Epithelial cell of esophagus (primary cell): Measurements from ENCODE around the gene HOXB8.
A peak's percentile ranks its signal among the peaks of the same experiment; 100 is the strongest.

Source experiments
- DNase-seq: peaks from one replicate; pipeline ENCODE4 v3.0.0; 2010; ENCODE audit warnings: low read depth
- H3K4me3 ChIP-seq: 2 replicates; pipeline ENCODE4 v1.5.1; 2011; ENCODE audit warnings: mild to moderate bottlenecking, low read length, control low read depth
- TF ChIP-seq, protein P1 (sequence below): IDR thresholded peaks from 2 replicates; pipeline ENCODE4 v1.5.1; 2011; ENCODE audit warnings: low read depth, mild to moderate bottlenecking, low read length, control low read depth, inconsistent platforms; ENCODE audit not compliant: insufficient read depth; ENCODE audit errors: missing control alignments

HOXB8 gene

DNA sequence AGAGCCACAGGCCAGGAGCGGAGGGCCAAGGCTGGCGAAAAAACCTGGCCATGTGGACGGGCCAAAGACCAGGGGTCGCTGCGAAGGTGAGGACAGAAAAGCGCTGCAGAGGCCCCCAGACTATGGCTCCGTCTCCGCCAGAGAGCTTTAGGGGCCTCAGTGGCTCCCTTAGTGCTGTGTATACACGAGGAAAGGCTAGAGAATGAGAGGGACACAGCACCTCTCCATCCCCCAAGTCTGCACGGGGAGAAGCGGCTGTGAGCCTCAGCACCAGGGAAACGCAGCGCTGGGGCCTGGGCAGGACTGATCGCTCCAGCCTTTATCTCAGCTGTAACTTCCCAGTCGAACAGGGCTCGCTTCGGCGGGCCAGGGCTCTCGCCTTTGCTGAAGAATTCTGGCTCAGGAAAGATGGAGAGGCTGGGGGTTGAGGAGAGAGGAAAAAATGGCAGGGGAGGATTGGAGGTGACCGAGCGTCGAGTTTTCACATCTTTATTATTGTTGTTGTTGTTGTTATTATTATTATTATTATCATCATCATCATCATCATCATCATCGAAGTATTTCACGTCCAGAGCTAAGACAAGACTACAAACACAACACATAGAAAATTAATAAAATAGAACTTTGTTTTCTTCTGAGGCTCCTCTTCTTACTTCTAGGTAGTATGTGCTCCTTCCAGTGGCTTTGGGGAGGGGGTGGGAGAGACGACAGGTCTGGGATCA, 19.7 kb downstream of the HOXB8 start:
- no peak overlapping the region for H3K4me3 ChIP-seq
- no peak for DNase-seq
- TF ChIP-seq, protein P1, sequence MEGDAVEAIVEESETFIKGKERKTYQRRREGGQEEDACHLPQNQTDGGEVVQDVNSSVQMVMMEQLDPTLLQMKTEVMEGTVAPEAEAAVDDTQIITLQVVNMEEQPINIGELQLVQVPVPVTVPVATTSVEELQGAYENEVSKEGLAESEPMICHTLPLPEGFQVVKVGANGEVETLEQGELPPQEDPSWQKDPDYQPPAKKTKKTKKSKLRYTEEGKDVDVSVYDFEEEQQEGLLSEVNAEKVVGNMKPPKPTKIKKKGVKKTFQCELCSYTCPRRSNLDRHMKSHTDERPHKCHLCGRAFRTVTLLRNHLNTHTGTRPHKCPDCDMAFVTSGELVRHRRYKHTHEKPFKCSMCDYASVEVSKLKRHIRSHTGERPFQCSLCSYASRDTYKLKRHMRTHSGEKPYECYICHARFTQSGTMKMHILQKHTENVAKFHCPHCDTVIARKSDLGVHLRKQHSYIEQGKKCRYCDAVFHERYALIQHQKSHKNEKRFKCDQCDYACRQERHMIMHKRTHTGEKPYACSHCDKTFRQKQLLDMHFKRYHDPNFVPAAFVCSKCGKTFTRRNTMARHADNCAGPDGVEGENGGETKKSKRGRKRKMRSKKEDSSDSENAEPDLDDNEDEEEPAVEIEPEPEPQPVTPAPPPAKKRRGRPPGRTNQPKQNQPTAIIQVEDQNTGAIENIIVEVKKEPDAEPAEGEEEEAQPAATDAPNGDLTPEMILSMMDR, result no peak

- TF ChIP-seq, protein P1, result no peak
Measured at GRCh38 chr17:48594538-48595277, 20.4 kb downstream of the HOXB8 start.

GRCh38 chr17:48593840-48594537, 21.1 kb downstream of the HOXB8 start:
- H3K4me3 ChIP-seq, result no peak overlapping the region
- DNase-seq, result peak; percentile 68
- TF ChIP-seq, protein P1, result peak; percentile 71

More at GRCh38 chr17:48594538-48595277, 20.4 kb downstream of the HOXB8 start:
- no peak for DNase-seq
- H3K4me3 ChIP-seq, result no peak overlapping the region

DNA sequence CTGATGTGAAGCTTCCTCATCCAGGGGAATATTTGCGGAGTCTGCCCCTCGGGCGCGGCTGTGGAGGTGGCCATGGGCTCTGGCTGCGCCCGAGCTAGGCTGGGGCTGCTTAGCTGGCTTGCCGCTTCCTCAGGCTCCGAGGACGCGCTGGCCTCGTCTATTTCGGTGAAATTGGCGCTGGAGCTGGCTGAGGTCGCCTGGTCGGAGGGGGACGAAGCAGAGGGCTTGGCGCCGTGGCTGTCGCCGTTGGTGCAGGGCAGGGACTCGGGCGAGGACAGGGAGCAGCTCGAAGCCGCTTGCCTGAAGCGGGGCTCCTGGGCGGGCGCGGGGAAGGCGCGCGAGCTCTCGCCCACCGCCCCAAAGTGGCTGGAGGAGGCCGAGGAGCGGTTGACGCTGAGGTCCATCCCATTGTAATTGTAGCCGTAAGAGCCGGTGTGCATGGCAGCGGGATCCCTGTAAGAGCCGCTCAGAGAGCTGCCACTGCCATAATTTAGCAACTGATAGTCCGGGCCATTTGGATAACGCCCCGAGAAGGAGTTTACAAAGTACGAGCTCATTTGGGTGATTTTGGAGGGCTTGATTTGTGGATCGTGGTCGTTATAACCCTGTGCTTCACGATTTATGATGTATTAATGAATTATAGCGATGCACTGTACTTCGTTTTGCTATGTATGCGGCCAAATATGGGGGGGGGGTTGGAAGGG, 21.8 kb downstream of the HOXB8 start, which contains the start of gene HOXB5:
TSS of gene HOXB5 (minus strand) at position 654 of the 704 bp plus-strand sequence. CDS start at position 557, 97 bp downstream.
- no peak for DNase-seq
- H3K4me3 ChIP-seq, result no peak within 1 kb of the TSS
- TF ChIP-seq, protein P1, result no peak

GRCh38 chr17:48592577-48592976, 22.5 kb downstream of the HOXB8 start:
- DNase-seq, result no peak
- TF ChIP-seq, protein P1, result no peak
- no peak overlapping the region for H3K4me3 ChIP-seq

DNA sequence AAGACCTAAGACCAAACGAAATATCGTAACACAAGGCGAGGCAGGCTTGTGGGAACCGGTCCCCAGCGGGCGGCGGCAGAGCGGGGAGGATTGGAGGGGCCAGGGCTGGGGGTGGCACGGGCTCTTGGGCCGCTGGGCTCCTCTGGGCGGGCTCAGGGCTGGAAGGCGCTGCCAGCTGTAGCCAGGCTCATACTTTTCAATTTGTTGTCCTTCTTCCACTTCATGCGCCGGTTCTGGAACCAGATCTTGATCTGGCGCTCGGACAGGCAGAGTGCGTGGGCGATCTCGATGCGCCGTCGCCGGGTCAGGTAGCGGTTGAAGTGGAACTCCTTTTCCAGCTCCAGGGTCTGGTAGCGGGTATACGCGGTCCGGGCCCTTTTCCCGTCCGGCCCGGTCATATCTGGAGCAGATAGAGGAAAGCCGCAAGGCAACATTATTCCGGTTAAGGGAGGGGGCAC, 23.0 kb downstream of the HOXB8 start:
- H3K4me3 ChIP-seq, result no peak overlapping the region
- TF ChIP-seq, protein P1, result no peak
- no peak for DNase-seq
